ENCODE data around the gene PDE7B. TPM values are rescaled to one million over a fixed set of nuclear protein-coding genes. Genes with fewer than 3 reads are reported as not detected.
"Not testable (repeated sequence)": the region's sequence is repeated elsewhere in the genome, so short reads cannot be mapped to it uniquely, and the experiment has no call there.

The PDE7B gene
- total RNA-seq, 6 experiments from 2014 or later = 1.2 to 5.8 (median 4.5) TPM

DNA sequence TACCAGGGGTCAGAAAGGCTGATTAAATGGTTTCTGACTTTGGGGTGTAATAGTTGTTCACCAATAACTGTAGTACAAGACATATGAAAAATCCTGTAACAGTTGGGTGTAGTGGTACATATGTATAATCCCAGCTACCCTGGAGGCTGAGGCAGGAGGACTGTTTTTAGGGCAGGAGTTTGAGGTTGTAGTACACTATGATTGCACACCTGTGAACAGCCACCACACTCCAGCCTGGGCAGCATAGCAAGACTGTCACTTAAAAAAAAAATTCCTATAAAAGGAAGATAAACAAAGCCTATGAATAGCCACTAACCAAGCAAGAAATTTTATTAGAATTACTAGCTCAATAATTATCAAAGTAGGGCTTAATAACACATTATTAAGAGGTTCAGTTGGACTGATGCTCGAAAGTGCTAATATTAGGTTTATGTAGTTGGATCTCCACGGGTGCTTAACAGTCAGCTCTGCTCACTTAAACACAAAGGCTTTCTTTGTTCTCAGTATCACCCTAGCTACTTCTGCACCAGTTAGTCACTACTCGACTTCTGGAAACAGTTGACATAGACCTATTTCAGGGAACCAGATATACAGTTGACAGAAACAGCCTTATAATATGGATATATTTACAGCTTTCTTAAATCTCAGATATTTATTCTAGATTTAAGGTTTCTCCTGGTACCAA lies 285.6 kb downstream of the PDE7B start:
- DNase-seq = no peak
- Mint-ChIP-seq H3K4me1 (ENCODE audit: low read depth) (no peaks in the 10 kb centered on the region), H3K4me3 (no peak overlapping the region)

DNA sequence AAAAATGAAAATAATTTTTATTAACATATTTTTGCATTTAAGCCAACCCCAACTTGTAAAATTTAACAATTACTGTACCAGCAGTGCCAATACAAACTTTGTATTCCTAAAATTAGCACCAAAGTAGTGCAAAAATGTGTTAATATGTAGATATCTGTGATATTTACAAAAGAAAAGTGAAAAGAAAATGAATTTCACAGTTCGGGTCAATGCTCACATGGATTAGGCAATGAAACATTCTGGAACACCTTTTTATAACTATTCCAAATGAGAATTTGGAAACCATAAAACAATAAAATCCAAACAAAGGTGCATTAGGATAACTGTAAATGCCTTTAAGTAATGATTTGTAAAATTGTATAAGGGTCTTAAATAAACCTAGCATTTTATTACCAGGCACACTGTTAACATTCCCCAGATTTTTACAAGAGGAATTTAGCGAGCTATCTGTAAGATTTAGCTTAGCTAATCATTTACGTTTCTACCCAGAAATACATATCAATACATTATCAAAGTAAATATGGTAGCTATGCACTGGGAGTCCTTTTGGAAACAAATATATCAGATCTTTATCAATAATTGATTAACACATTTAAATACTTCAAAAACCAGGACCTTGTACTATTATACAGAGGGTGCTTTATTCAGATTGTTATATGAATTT lies 286.4 kb downstream of the PDE7B start:
- TF ChIP-seq, protein P1, sequence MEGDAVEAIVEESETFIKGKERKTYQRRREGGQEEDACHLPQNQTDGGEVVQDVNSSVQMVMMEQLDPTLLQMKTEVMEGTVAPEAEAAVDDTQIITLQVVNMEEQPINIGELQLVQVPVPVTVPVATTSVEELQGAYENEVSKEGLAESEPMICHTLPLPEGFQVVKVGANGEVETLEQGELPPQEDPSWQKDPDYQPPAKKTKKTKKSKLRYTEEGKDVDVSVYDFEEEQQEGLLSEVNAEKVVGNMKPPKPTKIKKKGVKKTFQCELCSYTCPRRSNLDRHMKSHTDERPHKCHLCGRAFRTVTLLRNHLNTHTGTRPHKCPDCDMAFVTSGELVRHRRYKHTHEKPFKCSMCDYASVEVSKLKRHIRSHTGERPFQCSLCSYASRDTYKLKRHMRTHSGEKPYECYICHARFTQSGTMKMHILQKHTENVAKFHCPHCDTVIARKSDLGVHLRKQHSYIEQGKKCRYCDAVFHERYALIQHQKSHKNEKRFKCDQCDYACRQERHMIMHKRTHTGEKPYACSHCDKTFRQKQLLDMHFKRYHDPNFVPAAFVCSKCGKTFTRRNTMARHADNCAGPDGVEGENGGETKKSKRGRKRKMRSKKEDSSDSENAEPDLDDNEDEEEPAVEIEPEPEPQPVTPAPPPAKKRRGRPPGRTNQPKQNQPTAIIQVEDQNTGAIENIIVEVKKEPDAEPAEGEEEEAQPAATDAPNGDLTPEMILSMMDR (IDR thresholded peaks at IDR 0.05) = no peak
- H3K36me3 Mint-ChIP-seq (ENCODE audit: low read depth) = peaks cover 7% of the 10 kb centered on the region
- H3K9me3 Mint-ChIP-seq = peaks cover 6% of the 10 kb centered on the region
- no peak overlapping the region for H3K4me3 Mint-ChIP-seq
- H3K27me3 Mint-ChIP-seq (ENCODE audit: insufficient read depth) = no peaks in the 10 kb centered on the region
- H3K4me1 Mint-ChIP-seq (ENCODE audit: low read depth) = no peaks in the 10 kb centered on the region
- no peak for DNase-seq
- no peak overlapping the region for H3K27ac Mint-ChIP-seq

More for the DNA sequence above, 285.6 kb downstream of the PDE7B start:
- H3K27ac Mint-ChIP-seq = no peak overlapping the region
- no peaks in the 10 kb centered on the region for H3K27me3 Mint-ChIP-seq (ENCODE audit: insufficient read depth)
- TF ChIP-seq, protein P1 (IDR thresholded peaks at IDR 0.05) = no peak
- peaks cover 7% of the 10 kb centered on the region for H3K36me3 Mint-ChIP-seq (ENCODE audit: low read depth)
- peaks cover 6% of the 10 kb centered on the region for H3K9me3 Mint-ChIP-seq

DNA sequence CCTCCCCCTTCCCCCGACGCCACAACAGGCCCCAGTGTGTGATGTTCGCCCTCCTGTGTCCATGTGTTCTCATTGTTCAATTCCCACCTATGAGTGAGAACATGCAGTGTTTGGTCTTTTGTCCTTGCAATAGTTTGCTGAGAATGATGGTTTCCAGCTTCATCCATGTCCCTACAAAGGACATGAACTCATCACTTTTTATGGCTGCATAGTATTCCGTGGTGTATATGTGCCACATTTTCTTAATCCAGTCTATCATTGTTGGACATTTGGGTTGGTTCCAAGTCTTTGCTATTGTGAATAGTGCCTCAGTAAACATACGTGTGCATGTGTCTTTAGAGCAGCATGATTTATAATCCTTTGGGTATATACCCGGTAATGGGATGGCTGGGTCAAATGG lies 287.6 kb downstream of the PDE7B start:
- H3K27ac Mint-ChIP-seq; DNase-seq; H3K36me3 Mint-ChIP-seq (ENCODE audit: low read depth); H3K27me3 Mint-ChIP-seq (ENCODE audit: insufficient read depth); H3K4me3 Mint-ChIP-seq; H3K9me3 Mint-ChIP-seq; H3K4me1 Mint-ChIP-seq (ENCODE audit: low read depth): not testable (repeated sequence)

DNA sequence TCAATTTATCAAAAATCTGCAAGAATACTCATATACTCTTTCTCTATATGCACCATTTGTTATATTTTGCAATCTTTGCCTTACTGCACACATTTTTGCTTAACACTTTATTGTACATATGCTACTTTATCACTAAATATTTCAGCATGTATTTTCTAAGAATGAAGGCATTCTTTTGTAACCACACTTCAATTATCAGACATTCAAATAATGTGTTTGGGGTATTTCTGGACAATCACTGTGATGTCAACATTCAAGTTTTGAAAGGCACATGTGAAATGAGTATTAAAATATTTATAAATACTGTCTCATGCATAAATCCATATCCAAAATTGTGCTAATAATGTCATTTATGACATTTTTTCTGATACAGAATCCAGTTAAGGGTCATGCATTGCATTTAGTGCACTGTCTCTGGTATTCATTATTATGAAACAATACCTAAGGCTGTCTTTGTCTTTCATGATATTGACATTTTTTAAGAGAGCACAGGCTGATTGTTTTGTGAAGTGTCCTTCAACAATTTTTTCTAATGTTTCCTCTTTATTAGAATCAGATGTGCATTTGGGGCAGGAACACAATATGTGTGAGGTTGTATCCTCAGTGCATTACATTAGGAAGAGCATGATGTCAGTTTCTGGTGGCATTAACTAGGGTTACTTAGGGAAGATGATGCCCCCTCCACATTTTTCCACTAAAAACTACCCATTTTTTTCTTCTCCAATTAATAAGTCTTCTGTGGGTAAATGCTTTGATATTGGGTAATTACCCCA lies 292.9 kb downstream of the PDE7B start:
- H3K27ac Mint-ChIP-seq = no peak overlapping the region
- no peak overlapping the region for H3K4me3 Mint-ChIP-seq
- peaks cover 6% of the 10 kb centered on the region for H3K9me3 Mint-ChIP-seq
- no peak for DNase-seq
- H3K4me1 Mint-ChIP-seq (ENCODE audit: low read depth) = peaks cover 8% of the 10 kb centered on the region
- H3K27me3 Mint-ChIP-seq (ENCODE audit: insufficient read depth) = no peaks in the 10 kb centered on the region
- H3K36me3 Mint-ChIP-seq (ENCODE audit: low read depth) = peaks cover 7% of the 10 kb centered on the region
- TF ChIP-seq, protein P1 (IDR thresholded peaks at IDR 0.05) = no peak

DNA sequence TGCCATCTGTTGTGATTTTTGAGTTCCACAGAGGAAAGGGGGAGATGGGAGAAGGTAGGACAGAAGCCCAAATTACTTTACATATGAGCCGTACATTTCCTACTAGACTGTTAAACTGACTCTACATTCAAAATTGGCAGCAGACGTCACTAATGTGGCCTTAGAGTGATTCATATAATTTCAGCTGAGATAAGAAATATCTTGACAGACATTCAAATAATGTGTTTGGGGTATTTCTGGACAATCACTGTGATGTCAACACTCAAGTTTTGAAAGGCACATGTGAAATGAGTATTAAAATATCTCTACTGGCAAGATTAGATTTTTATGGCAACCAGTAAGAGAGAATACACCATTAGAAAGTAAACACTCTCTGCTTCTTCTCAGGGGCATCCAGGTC lies 294.6 kb downstream of the PDE7B start:
- DNase-seq = no peak
- H3K4me1 Mint-ChIP-seq (ENCODE audit: low read depth) = peaks cover 13% of the 10 kb centered on the region
- no peaks in the 10 kb centered on the region for H3K27me3 Mint-ChIP-seq (ENCODE audit: insufficient read depth)
- no peak overlapping the region for H3K27ac Mint-ChIP-seq
- no peak overlapping the region for H3K4me3 Mint-ChIP-seq
- TF ChIP-seq, protein P1 (IDR thresholded peaks at IDR 0.05) = no peak
- H3K36me3 Mint-ChIP-seq (ENCODE audit: low read depth) = peaks cover 14% of the 10 kb centered on the region
- H3K9me3 Mint-ChIP-seq = peaks cover 6% of the 10 kb centered on the region

DNA sequence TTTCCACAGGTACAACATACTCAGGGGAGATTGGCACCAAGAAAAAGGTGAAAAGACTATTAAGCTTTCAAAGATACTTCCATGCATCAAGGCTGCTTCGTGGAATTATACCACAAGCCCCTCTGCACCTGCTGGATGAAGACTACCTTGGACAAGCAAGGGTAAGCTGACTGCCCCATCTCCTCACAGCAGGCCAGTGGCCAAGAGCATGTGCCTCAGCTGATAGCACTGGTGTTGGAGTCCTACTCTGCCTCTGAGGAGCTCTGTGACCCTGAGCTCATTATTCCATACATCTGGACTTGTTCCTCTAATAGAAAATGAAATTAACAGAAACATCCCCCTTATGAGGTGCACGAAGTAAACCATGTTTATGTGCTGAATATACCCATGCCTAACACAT lies 295.8 kb downstream of the PDE7B start:
- Mint-ChIP-seq H3K4me3 (no peak overlapping the region), H3K27ac (no peak overlapping the region), H3K4me1 (ENCODE audit: low read depth) (peaks cover 13% of the 10 kb centered on the region), H3K36me3 (ENCODE audit: low read depth) (peaks cover 7% of the 10 kb centered on the region; the same call in 1 of the 2 replicates), H3K27me3 (ENCODE audit: insufficient read depth) (no peaks in the 10 kb centered on the region), H3K9me3 (no peaks in the 10 kb centered on the region)
- no peak for DNase-seq
- TF ChIP-seq, protein P1 (IDR thresholded peaks at IDR 0.05) = no peak

All from HFFc6 (cell line).